Central memory CD8-positive, alpha-beta T cell (primary cell): Measurements from ENCODE around the gene ITPRIP.

Experiments
- ATAC-seq: fragments of 150-1000 bp; cut with Tn5 transposase; replicated peaks from 2 replicates; pipeline ENCODE4 v1.10.0; 2022; ENCODE audit warnings: mild to moderate bottlenecking, moderate FRiP score, moderate number of reproducible peaks; ENCODE audit not compliant: poor library complexity, severe bottlenecking; ENCODE audit errors: extremely low read depth
- DNase-seq, 2 donors: peaks; one replicate each; pipeline ENCODE4 v3.0.0; 2021; ENCODE audit warnings: low spot score in 2 of 2
- H3K27ac Mint-ChIP-seq: one replicate; pipeline ENCODE4 v1.8.0; 2022; ENCODE audit warnings: low read depth, mild to moderate bottlenecking, moderate library complexity, mixed read lengths
- H3K27me3 Mint-ChIP-seq: one replicate; pipeline ENCODE4 v1.8.0; 2022; ENCODE audit warnings: mixed read lengths
- H3K36me3 Mint-ChIP-seq: one replicate; pipeline ENCODE4 v1.8.0; 2022; ENCODE audit warnings: mild to moderate bottlenecking, moderate library complexity, mixed read lengths; ENCODE audit not compliant: insufficient read depth
- H3K4me1 Mint-ChIP-seq: one replicate; pipeline ENCODE4 v1.8.0; 2022; ENCODE audit warnings: mixed read lengths
- H3K4me3 Mint-ChIP-seq: one replicate; pipeline ENCODE4 v1.8.0; 2022; ENCODE audit warnings: mild to moderate bottlenecking, moderate library complexity, mixed read lengths
- H3K9me3 Mint-ChIP-seq: one replicate; pipeline ENCODE4 v1.8.0; 2022; ENCODE audit warnings: mixed read lengths

Gene ITPRIP

GRCh38 chr10:104273899-104274575 is 64.2 kb downstream of the ITPRIP start:
- Mint-ChIP-seq H3K36me3 (no peaks in the 10 kb centered on the region), H3K27me3 (peaks cover 23% of the 10 kb centered on the region), H3K4me3 (no peak overlapping the region), H3K9me3 (no peaks in the 10 kb centered on the region), H3K27ac (no peak overlapping the region), H3K4me1 (no peaks in the 10 kb centered on the region)
- ATAC-seq (no peak), DNase-seq (no peak)

DNA sequence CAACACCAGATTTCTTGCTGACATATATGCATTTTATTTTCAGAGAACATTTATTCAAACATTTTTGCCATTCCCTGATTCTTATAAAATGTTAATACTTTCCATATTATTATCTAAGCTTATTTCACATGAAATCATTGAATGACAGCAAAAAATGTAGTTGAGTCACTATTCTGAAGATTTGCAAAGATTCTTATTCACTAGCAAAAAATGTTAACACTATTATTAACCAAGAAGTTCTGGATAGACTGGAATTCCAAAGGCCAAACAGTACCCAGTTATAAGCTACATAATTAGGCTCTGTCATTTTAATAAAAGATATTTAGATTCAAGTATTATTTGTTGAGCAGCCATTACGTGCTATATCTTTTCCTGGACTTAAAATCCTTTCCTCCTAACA is 65.0 kb downstream of the ITPRIP start:
- Mint-ChIP-seq H3K4me3 (no peak overlapping the region), H3K36me3 (peaks cover 7% of the 10 kb centered on the region), H3K9me3 (no peaks in the 10 kb centered on the region), H3K27ac (no peak overlapping the region), H3K27me3 (peaks cover 15% of the 10 kb centered on the region), H3K4me1 (peaks cover 2% of the 10 kb centered on the region)
- ATAC-seq (no peak), DNase-seq (no peak)

- Mint-ChIP-seq H3K4me1 (peaks cover 28% of the 10 kb centered on the region), H3K4me3 (peak within 1 kb of the TSS; percentile 89), H3K27me3 (no peaks in the 10 kb centered on the region), H3K9me3 (no peaks in the 10 kb centered on the region), H3K27ac (peak within 1 kb of the TSS; percentile 98), H3K36me3 (peaks cover 36% of the 10 kb centered on the region)
- peak; percentile 87 for ATAC-seq
- peak; percentile 93 to 98 for DNase-seq
These were observed 69.3 kb downstream of the ITPRIP start, which contains the start of gene GSTO2 for GRCh38 chr10:104268713-104269645. TSS of gene GSTO2 (plus strand) at chr10:104269184. CDS start at chr10:104274916, 5,732 bp downstream.

- ATAC-seq (no peak), DNase-seq (no peak)
- H3K27ac Mint-ChIP-seq: peak overlapping the region; percentile 98
- no peaks in the 10 kb centered on the region for H3K9me3 Mint-ChIP-seq
- H3K4me3 Mint-ChIP-seq: peak overlapping the region; percentile 89
- peaks cover 31% of the 10 kb centered on the region for H3K4me1 Mint-ChIP-seq
- peaks cover 40% of the 10 kb centered on the region for H3K36me3 Mint-ChIP-seq
- no peaks in the 10 kb centered on the region for H3K27me3 Mint-ChIP-seq
These were observed 69.9 kb downstream of the ITPRIP start for GRCh38 chr10:104268405-104268712.

DNA sequence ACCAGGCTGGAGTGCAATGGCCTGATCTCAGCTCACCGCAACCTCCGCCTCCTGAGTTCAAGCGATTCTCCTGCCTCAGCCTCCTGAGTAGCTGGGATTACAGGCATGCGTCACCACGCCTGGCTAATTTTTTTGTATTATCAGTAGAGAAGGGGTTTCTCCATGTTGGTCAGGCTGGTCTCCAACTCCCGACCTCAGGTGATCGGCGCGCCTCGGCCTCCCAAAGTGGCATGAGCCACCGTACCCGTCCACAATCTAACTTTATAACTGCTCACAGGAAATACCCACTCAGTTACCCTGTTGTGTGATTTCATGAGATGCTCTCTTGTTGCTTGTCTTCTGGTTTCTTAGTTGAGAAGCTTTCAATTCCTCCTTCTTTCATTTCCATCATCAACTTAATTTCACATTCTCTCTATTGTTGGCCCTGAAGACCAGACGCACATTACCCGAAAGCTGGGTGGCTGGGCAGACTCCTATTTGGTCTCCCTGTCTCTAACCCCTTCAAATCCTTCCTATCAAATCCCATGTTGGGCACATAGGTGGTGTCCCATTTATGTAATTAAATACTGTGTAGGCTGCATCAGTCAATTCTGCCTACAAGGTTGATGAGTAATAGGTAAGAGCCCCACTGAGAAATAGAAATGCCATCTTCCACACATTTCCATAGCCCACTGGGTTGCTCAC is 70.4 kb downstream of the ITPRIP start:
- ATAC-seq: no peak
- no peak for DNase-seq
- peaks cover 41% of the 10 kb centered on the region for H3K36me3 Mint-ChIP-seq
- peaks cover 31% of the 10 kb centered on the region for H3K4me1 Mint-ChIP-seq
- no peaks in the 10 kb centered on the region for H3K9me3 Mint-ChIP-seq
- peak overlapping the region; percentile 98 for H3K27ac Mint-ChIP-seq
- H3K4me3 Mint-ChIP-seq: peak overlapping the region; percentile 89
- no peaks in the 10 kb centered on the region for H3K27me3 Mint-ChIP-seq

DNA sequence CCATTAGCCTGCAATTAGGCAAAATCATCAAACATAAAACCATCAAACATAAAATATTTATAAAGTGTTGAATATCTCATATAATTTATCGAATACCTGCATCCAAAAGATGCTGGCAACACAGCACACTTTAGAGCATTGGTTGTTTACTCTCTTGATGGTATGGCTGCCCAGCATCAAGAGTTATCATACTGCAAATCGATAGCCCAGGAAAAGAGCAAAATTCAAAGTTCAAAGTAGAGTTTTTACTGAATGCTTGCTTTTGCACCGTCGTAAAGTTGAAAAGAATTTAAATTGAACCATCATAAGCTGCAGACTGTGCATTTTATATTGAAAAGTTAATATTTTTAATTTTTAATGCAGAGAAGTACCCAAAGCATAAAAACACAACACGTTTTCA is 73.5 kb downstream of the ITPRIP start:
- no peaks in the 10 kb centered on the region for H3K9me3 Mint-ChIP-seq
- DNase-seq: no peak
- H3K27ac Mint-ChIP-seq: peak overlapping the region; percentile 25
- peaks cover 60% of the 10 kb centered on the region for H3K36me3 Mint-ChIP-seq
- no peak overlapping the region for H3K4me3 Mint-ChIP-seq
- H3K4me1 Mint-ChIP-seq: peaks cover 51% of the 10 kb centered on the region
- ATAC-seq: no peak
- H3K27me3 Mint-ChIP-seq: no peaks in the 10 kb centered on the region

- no peak for ATAC-seq
- H3K36me3 Mint-ChIP-seq: peaks cover 62% of the 10 kb centered on the region
- H3K9me3 Mint-ChIP-seq: no peaks in the 10 kb centered on the region
- H3K27me3 Mint-ChIP-seq: no peaks in the 10 kb centered on the region
- H3K27ac Mint-ChIP-seq: no peak overlapping the region
- DNase-seq: no peak
- peaks cover 62% of the 10 kb centered on the region for H3K4me1 Mint-ChIP-seq
- H3K4me3 Mint-ChIP-seq: no peak overlapping the region
These were observed 76.2 kb downstream of the ITPRIP start for GRCh38 chr10:104262055-104262454.

DNA sequence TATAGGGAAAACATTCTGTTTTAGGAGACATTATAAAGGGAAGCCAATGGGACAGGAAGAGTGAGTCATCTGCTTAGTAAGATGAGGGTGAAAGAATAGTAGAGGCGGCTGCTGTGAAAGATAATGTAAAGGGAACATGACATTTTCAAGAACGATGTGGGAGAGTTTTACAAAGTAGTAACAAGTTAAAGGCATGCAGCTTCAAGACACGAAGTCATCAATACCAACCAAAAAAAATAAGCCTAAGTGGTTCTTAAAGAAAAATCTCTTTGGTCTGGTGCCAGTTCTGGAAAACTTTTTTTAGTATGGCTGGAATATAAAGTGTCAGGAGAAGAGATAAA is 77.5 kb downstream of the ITPRIP start:
- H3K4me3 Mint-ChIP-seq: peak overlapping the region; percentile 8
- no peaks in the 10 kb centered on the region for H3K9me3 Mint-ChIP-seq
- no peaks in the 10 kb centered on the region for H3K27me3 Mint-ChIP-seq

DNA sequence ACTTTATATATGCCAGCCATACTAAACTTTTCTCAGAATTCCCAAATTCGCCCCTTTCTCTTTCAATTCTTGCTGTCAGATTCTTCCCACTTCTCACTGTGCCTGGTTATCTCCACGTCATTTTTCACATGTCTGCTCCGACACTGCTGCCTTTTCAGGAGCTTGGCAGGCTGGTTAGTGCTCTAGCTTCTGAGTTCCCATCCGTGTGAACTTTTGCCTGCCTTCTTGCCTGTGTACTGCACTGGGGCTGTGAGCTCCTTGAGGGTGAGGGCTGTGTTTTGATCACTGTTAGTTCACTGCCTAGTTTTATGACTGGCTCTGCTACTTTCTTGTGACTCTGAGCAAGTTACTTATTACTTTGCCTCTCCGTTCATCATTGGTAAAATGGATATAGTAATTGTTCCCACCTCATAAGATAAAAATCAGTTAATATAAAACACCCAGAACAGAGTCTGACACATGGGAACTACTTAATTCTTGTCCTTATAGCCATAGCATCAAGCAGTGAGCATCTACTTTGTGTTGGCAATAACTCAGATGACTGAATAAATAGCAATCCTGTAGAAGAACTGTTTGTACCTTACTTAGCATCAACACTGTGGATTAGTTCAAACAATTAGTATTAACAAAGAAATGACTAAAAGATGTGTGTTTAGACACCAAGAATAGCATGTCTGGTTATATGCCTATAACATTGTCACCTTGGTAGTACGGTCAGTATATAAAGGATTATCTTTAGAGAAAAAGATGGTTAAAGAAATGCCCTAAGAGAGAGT is 78.1 kb downstream of the ITPRIP start:
- Mint-ChIP-seq H3K4me1 (peaks cover 66% of the 10 kb centered on the region), H3K9me3 (no peaks in the 10 kb centered on the region), H3K27ac (peak overlapping the region; percentile 73), H3K4me3 (peak overlapping the region; percentile 8), H3K27me3 (no peaks in the 10 kb centered on the region), H3K36me3 (peaks cover 47% of the 10 kb centered on the region)
- DNase-seq: no peak
- ATAC-seq: no peak

More for the DNA sequence above, 77.5 kb downstream of the ITPRIP start:
- no peak for ATAC-seq
- H3K36me3 Mint-ChIP-seq: peaks cover 52% of the 10 kb centered on the region
- no peak for DNase-seq
- H3K4me1 Mint-ChIP-seq: peaks cover 68% of the 10 kb centered on the region
- peak overlapping the region; percentile 73 for H3K27ac Mint-ChIP-seq
